HCT116 (cell line): ENCODE measurements around the gene SCN10A. TPM values are rescaled to one million over a fixed set of nuclear protein-coding genes. Genes with fewer than 3 reads are reported as not detected.

Experiments used
- ATAC-seq: fragments of 200-7000 bp; cut with Tn5 transposase; 2 replicates; pipeline ENCODE4 v1.9.1; 2020; ENCODE audit warnings: mild to moderate bottlenecking, moderate library complexity
- BruUV-seq: library from RNA; stranded (reverse); fragments of 400-500 nt; replicated peaks from 2 replicates; lab custom pipeline; 2021; lab: Mats Ljungman, UMichigan
- CTCF ChIA-PET: fragments of 300-600 bp; sonication (Branson Sonifier 250); formaldehyde crosslinking; loops from one replicate; lab custom pipeline; 2021; ENCODE audit warnings: antibody characterized with exemption; lab: Charles Lee
- POLR2A ChIA-PET: fragments of 300-600, 350-600 bp; sonication (Branson Sonifier 250); formaldehyde crosslinking; loops from one replicate; lab custom pipeline; 2021; ENCODE audit warnings: antibody characterized with exemption; lab: Charles Lee
- RAD21 ChIA-PET, 2 experiments: fragments of 300-600 bp; sonication (Branson Sonifier 250); formaldehyde crosslinking; loops; one replicate each; lab custom pipeline; 2023; ENCODE audit warnings: low total read pairs in 2 of 2; ENCODE audit not compliant: uncharacterized antibody in 2 of 2, unreplicated experiment in 2 of 2, low non-redundant PET in 1 of 2; lab: Charles Lee
- DNase-seq: peaks from one replicate; pipeline ENCODE4 v3.0.0-alpha.2; 2010; ENCODE audit warnings: low read depth, low spot score
- H2AFZ ChIP-seq: fragments of 200-600 bp; shearing (Covaris generic), sonication (generic); 2 replicates; pipeline ENCODE4 v1.6.1; 2017; ENCODE audit warnings: low read depth, mixed run types, mixed read lengths, antibody characterized with exemption, low read length; ENCODE audit not compliant: poor library complexity, severe bottlenecking
- H3K27ac ChIP-seq: 2 replicates; pipeline ENCODE4 v1.5.1; 2012; ENCODE audit warnings: low read depth, low read length
- H3K27me3 ChIP-seq: fragments of 200-600 bp; sonication (generic); 2 replicates; pipeline ENCODE4 v1.6.1; 2016; ENCODE audit warnings: mixed run types, low read length, mixed read lengths; ENCODE audit not compliant: insufficient read depth
- H3K36me3 ChIP-seq, 2 experiments: fragments of 200-500 bp in 1 of 2; fragments of 200-600 bp in 1 of 2; sonication (Bioruptor generic) in 1 of 2; sonication (generic) in 1 of 2; 2 replicates each; pipeline versions ENCODE4 v1.5.1 to v1.6.1; 2014 to 2016; ENCODE audit warnings: low read length in 2 of 2, inconsistent platforms in 1 of 2, mixed read lengths in 1 of 2, mixed run types in 1 of 2; ENCODE audit not compliant: insufficient read depth in 2 of 2, control insufficient read depth in 1 of 2
- H3K4me1 ChIP-seq, 2 experiments: fragments of 200-600 bp in 1 of 2; sonication (generic) in 1 of 2; 2 replicates each; pipeline versions ENCODE4 v1.5.1 to v1.6.1; 2012 to 2017; ENCODE audit warnings: low read length in 2 of 2, inconsistent platforms in 1 of 2, mild to moderate bottlenecking in 1 of 2, mixed read lengths in 1 of 2, mixed run types in 1 of 2, moderate library complexity in 1 of 2; ENCODE audit not compliant: insufficient read depth in 2 of 2, control insufficient read depth in 1 of 2
- H3K4me2 ChIP-seq: fragments of 200-600 bp; sonication (generic); 2 replicates; pipeline ENCODE4 v1.6.1; 2017; ENCODE audit warnings: mixed run types, low read length, mixed read lengths
- H3K4me3 ChIP-seq, 2 experiments: fragments of 200-600 bp in 1 of 2; sonication (generic) in 1 of 2; replicated peaks in 1 of 2; 2 replicates each; pipeline ENCODE4 v1.5.1; 2011 to 2016; ENCODE audit warnings: low read length in 2 of 2, control low read depth in 1 of 2, low read depth in 1 of 2, mild to moderate bottlenecking in 1 of 2, mixed read lengths in 1 of 2, mixed run types in 1 of 2
- H3K79me2 ChIP-seq: fragments of 200-600 bp; sonication (generic); 2 replicates; pipeline ENCODE4 v1.6.1; 2017; ENCODE audit warnings: mild to moderate bottlenecking, mixed run types, low read length, moderate library complexity, mixed read lengths; ENCODE audit not compliant: insufficient read depth
- H3K9ac ChIP-seq: fragments of 200-600 bp; sonication (generic); 2 replicates; pipeline ENCODE4 v1.6.1; 2016; ENCODE audit warnings: low read length, mixed read lengths
- H3K9me2 ChIP-seq: fragments of 200-600 bp; sonication (generic), shearing (Covaris generic); 2 replicates; pipeline ENCODE4 v1.6.1; 2017; ENCODE audit warnings: mixed run types, mild to moderate bottlenecking, moderate library complexity; ENCODE audit not compliant: insufficient read depth
- H3K9me3 ChIP-seq, 2 experiments: fragments of 200-500 bp in 1 of 2; fragments of 200-600 bp in 1 of 2; sonication (Bioruptor generic) in 1 of 2; sonication (generic) in 1 of 2; 2 replicates each; pipeline ENCODE4 v1.6.1; 2014 to 2017; ENCODE audit warnings: low read length in 2 of 2, mixed read lengths in 2 of 2, inconsistent platforms in 1 of 2, low read depth in 1 of 2, mild to moderate bottlenecking in 1 of 2, mixed run types in 1 of 2, moderate library complexity in 1 of 2; ENCODE audit not compliant: control insufficient read depth in 1 of 2, insufficient read depth in 1 of 2
- H4K20me1 ChIP-seq: fragments of 200-600 bp; sonication (generic), shearing (Covaris generic); 2 replicates; pipeline ENCODE4 v1.6.1; 2017; ENCODE audit warnings: mixed run types, mild to moderate bottlenecking, moderate library complexity; ENCODE audit not compliant: insufficient read depth
- CBX3 ChIP-seq: IDR thresholded peaks from 2 replicates; pipeline ENCODE4 v1.6.1; 2012; ENCODE audit warnings: low read depth
- CEBPB ChIP-seq: IDR thresholded peaks from 2 replicates; pipeline ENCODE4 v1.6.1; 2012; ENCODE audit warnings: low read depth
- CTCF ChIP-seq, 3 experiments: fragments of 200-600 bp in 1 of 3; sonication (generic) in 1 of 3; IDR thresholded peaks in 2 of 3; conservative IDR thresholded peaks in 1 of 3; 2 replicates each; pipeline ENCODE4 v1.5.1; 2012 to 2017; ENCODE audit warnings: low read depth in 2 of 3, low read length in 2 of 3, antibody characterized with exemption in 1 of 3, borderline replicate concordance in 1 of 3, control low read depth in 1 of 3, mild to moderate bottlenecking in 1 of 3, mixed read lengths in 1 of 3, mixed run types in 1 of 3, moderate library complexity in 1 of 3; ENCODE audit not compliant: insufficient read depth in 1 of 3
- EZH2 ChIP-seq: fragments of 200-600 bp; sonication (generic); IDR thresholded peaks from 2 replicates; pipeline ENCODE4 v1.6.1; 2017; ENCODE audit warnings: antibody characterized with exemption, mixed run types
- EZH2phosphoT487 ChIP-seq: fragments of 200-600 bp; IDR thresholded peaks from 2 replicates; pipeline ENCODE4 v1.6.1; 2018; ENCODE audit warnings: antibody characterized with exemption, borderline replicate concordance
- JUND ChIP-seq: IDR thresholded peaks from 2 replicates; pipeline ENCODE4 v1.6.1; 2012
- MAX ChIP-seq: IDR thresholded peaks from 2 replicates; pipeline ENCODE4 v1.6.1; 2012
- POLR2A ChIP-seq: IDR thresholded peaks from 2 replicates; pipeline ENCODE4 v1.7.0; 2011; ENCODE audit warnings: borderline replicate concordance; ENCODE audit not compliant: insufficient read depth, insufficient read length; ENCODE audit errors: extremely low read depth
- RAD21 ChIP-seq: IDR thresholded peaks from 2 replicates; pipeline ENCODE4 v1.6.1; 2012; ENCODE audit warnings: low read depth, mild to moderate bottlenecking
- SIN3A ChIP-seq: IDR thresholded peaks from 2 replicates; pipeline ENCODE4 v1.6.1; 2012; ENCODE audit warnings: low read depth
- SRF ChIP-seq: IDR thresholded peaks from 2 replicates; pipeline ENCODE4 v1.6.1; 2012; ENCODE audit warnings: low read depth
- TCF7L2 ChIP-seq: IDR thresholded peaks from 2 replicates; pipeline ENCODE4 v1.7.0; 2011; ENCODE audit warnings: borderline replicate concordance, inconsistent platforms; ENCODE audit not compliant: insufficient read depth, insufficient read length; ENCODE audit errors: extremely low read depth
- ZBTB33 ChIP-seq: IDR thresholded peaks from 2 replicates; pipeline ENCODE4 v1.6.1; 2011; ENCODE audit warnings: mild to moderate bottlenecking, low read length, moderate library complexity; ENCODE audit not compliant: insufficient replicate concordance; ENCODE audit errors: extremely low read depth
- ZNF274 ChIP-seq: fragments of 200-500 bp; sonication (Bioruptor generic); IDR thresholded peaks from 2 replicates; pipeline ENCODE4 v1.6.1; 2014; ENCODE audit warnings: mild to moderate bottlenecking, low read depth, low read length, inconsistent platforms
- intact Hi-C: fragments of 100-400 bp; cut with micrococcal nuclease; formaldehyde crosslinking; loops from 2 replicates; pipeline ENCODE4 v1.10.0; 2022
- total RNA-seq: library from RNA; stranded (reverse); gene quantifications from one replicate; pipeline ENCODE4 v1.2.1, GENCODE V29; 2021; ENCODE audit not compliant: unreplicated experiment

The SCN10A gene
- total RNA-seq, 1 experiment from 2014 or later: not detected

- Histone ChIP-seq H3K27ac (no peak overlapping the region), H3K9ac (no peak overlapping the region), H3K4me2 (no peak overlapping the region), H3K9me2 (no peaks in the 10 kb centered on the region), H3K4me3 (no peak overlapping the region), H3K9me3 (no peaks in the 10 kb centered on the region), H3K27me3 (peaks cover 37% of the 10 kb centered on the region; the same call in 1 of the 2 replicates), H3K36me3 (no peaks in the 10 kb centered on the region), H4K20me1 (no peaks in the 10 kb centered on the region), H3K4me1 (no peaks in the 10 kb centered on the region; a peak in 1 of 4 replicates), H3K79me2 (no peaks in the 10 kb centered on the region), H2AFZ (no peak overlapping the region)
- intact Hi-C loops: no loop called here
- DNase-seq (no peak), ATAC-seq (no peak)
- POLR2A ChIA-PET: no interaction called here
- TF ChIP-seq ZBTB33 (no peak), RAD21 (no peak), MAX (no peak)
- CTCF ChIA-PET: no interaction called here
- RAD21 ChIA-PET: no interaction called here
- no TSS peak for BruUV-seq
These were observed 91.7 kb downstream of the SCN10A start for GRCh38 chr3:38724392-38724736.

- H3K27ac ChIP-seq: no peak overlapping the region
- no peak overlapping the region for H3K9ac ChIP-seq
- no peaks in the 10 kb centered on the region for H4K20me1 ChIP-seq
- H3K79me2 ChIP-seq: no peaks in the 10 kb centered on the region
- BruUV-seq: no TSS peak
- H3K27me3 ChIP-seq: peaks cover 40% of the 10 kb centered on the region; the same call in 1 of the 2 replicates
- no peaks in the 10 kb centered on the region for H3K9me2 ChIP-seq
- POLR2A ChIA-PET: no interaction called here
- H3K4me2 ChIP-seq: no peak overlapping the region
- no peak overlapping the region for H3K4me3 ChIP-seq
- ATAC-seq (no peak), DNase-seq (no peak)
- RAD21 ChIA-PET: no interaction called here
- H2AFZ ChIP-seq: no peak overlapping the region
- no peak for TF ChIP-seq JUND
- TF ChIP-seq MAX: no peak
- no peak for TF ChIP-seq CBX3
- TF ChIP-seq SIN3A: no peak
- TF ChIP-seq EZH2phosphoT487: no peak
- no peak for TF ChIP-seq EZH2
- TF ChIP-seq CTCF (IDR thresholded peaks at IDR 0.05 in 2 of 3, conservative IDR thresholded peaks at IDR 0.05 in 1 of 3; ENCODE audit: borderline replicate concordance in 1 of 3, insufficient read depth in 1 of 3, low read depth in 2 of 3, low read length in 2 of 3): no peak
- no peak for TF ChIP-seq POLR2A
- no peak for TF ChIP-seq CEBPB
- no peak for TF ChIP-seq SRF
- TF ChIP-seq ZNF274: no peak
- TF ChIP-seq TCF7L2: no peak
- no peaks in the 10 kb centered on the region for H3K36me3 ChIP-seq
- no peaks in the 10 kb centered on the region for H3K9me3 ChIP-seq
- H3K4me1 ChIP-seq: no peaks in the 10 kb centered on the region; a peak in 1 of 4 replicates
- intact Hi-C loops: no loop called here
- CTCF ChIA-PET: no interaction called here
These were observed 92.2 kb downstream of the SCN10A start for GRCh38 chr3:38723569-38724391.
